ENCODE data around the gene RAB33B.
"Not testable (repeated sequence)": the region's sequence is repeated elsewhere in the genome, so short reads cannot be mapped to it uniquely, and the experiment has no call there.

RAB33B gene

DNA sequence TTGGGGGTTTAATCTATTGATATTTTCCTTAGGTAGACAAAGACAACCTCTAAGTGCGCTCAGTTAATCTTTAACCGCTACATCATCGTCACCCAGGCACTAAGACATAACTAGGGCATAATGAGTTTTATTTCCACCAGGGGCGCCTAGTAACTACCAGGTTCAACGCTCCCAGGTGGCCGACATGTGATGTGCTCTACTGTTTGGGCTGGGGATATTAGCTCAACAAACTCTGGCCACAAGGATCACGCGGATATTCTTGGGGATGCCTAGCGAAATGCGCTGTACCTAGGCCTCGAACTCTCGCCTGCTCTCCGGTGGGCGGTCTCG is 915 bp upstream of the RAB33B start:
- H3K9me3 Mint-ChIP-seq, result no peaks in the 10 kb centered on the region
- peak; percentile 81 for DNase-seq
- CTCF ChIA-PET, result interaction anchor here (0.7 to 1.4 kb wide), 5 partner anchors 34 to 422 kb away, joined by 3 to 6 read pairs (median 4); no protein-coding TSS in a partner anchor
- H3K36me3 Mint-ChIP-seq, result peaks cover 8% of the 10 kb centered on the region
- H3K4me1 Mint-ChIP-seq, result peaks cover 56% of the 10 kb centered on the region
- peak overlapping the region; percentile 86 for H3K4me3 Mint-ChIP-seq
- H3K27me3 Mint-ChIP-seq, result no peaks in the 10 kb centered on the region
- peak overlapping the region; percentile 99 for H3K27ac Mint-ChIP-seq

DNA sequence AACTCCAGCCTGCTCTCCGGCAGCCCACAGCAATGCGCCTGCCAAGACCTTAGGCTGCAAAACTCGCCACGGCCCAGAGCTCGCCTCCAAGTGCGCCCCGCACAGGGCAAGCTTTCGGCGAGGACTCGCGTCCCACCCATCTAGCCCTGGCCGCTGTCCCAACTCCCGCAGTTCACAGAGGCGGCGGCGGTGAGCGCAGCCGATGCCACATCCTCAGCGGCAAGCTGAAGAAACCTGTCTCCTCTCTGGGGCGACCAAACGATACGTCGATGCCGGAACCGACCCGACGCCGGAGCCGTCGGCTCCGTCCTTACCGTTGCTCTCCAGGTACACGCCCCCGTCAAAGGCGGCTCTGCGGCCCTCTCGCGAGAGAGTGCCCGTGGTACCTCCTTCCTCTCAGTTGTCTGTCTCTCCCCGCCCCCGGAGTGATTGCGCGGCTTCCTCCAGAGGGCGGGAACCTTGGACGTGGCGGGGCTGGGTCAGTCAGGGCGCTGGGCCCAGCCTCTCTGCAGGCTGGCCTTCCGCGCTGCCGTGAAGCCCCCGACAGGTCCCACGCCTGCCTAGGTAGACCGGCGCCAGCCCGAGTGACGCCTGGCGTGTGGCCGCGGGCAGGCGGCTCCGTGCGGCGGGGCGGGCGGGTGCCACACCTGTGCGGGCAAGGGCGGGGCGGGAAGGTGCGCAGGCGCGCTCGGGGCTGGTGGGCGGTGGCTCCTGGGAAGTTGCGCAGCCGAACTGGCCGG is 380 bp upstream of the RAB33B start:
- H3K4me1 Mint-ChIP-seq, result peaks cover 61% of the 10 kb centered on the region
- H3K27me3 Mint-ChIP-seq, result no peaks in the 10 kb centered on the region
- peaks cover 12% of the 10 kb centered on the region for H3K36me3 Mint-ChIP-seq
- peak; percentile 98 for DNase-seq
- CTCF ChIA-PET, result interaction anchor here (0.7 to 1.4 kb wide), 5 partner anchors 34 to 423 kb away, joined by 3 to 6 read pairs (median 4); no protein-coding TSS in a partner anchor
- H3K9me3 Mint-ChIP-seq, result no peaks in the 10 kb centered on the region
- peak overlapping the region; percentile 86 for H3K4me3 Mint-ChIP-seq
- H3K27ac Mint-ChIP-seq, result peak overlapping the region; percentile 99

DNA sequence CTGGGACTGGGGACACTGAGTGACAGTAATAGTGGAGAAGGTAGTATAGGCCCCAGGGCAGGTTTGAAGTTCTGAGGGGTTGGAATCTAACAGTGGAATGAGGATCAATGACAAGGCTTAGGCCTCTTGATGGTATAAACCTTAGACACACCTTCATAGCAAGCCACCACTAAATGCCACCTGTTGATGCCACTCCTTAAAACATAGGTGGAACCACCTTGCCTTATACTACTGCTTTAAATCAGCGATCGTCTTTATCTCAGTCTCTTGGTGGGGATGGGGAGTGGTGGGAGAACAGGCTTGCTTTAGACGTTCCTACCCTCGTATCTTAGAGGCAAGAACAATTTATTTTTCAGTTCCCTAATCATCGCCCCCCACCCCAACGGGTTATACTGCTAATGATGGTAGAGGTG is 1.2 kb downstream of the RAB33B start:
- Mint-ChIP-seq H3K27me3 (no peaks in the 10 kb centered on the region), H3K27ac (peak overlapping the region; percentile 99), H3K4me3 (peak overlapping the region; percentile 86), H3K4me1 (peaks cover 64% of the 10 kb centered on the region), H3K9me3 (no peaks in the 10 kb centered on the region), H3K36me3 (peaks cover 13% of the 10 kb centered on the region)
- CTCF ChIA-PET, result no interaction called here
- DNase-seq, result no peak

- Mint-ChIP-seq H3K9me3 (no peaks in the 10 kb centered on the region), H3K27ac (no peak overlapping the region), H3K4me3 (no peak overlapping the region), H3K27me3 (no peaks in the 10 kb centered on the region), H3K36me3 (peaks cover 10% of the 10 kb centered on the region), H3K4me1 (peaks cover 53% of the 10 kb centered on the region)
- CTCF ChIA-PET, result no interaction called here
- DNase-seq, result no peak
Observed at GRCh38 chr4:139457318-139457717, 3.4 kb downstream of the RAB33B start.

- Mint-ChIP-seq H3K27ac (no peak overlapping the region), H3K4me3 (no peak overlapping the region), H3K9me3 (no peaks in the 10 kb centered on the region), H3K36me3 (peaks cover 14% of the 10 kb centered on the region), H3K4me1 (peaks cover 46% of the 10 kb centered on the region), H3K27me3 (no peaks in the 10 kb centered on the region)
- DNase-seq, result no peak
- CTCF ChIA-PET, result no interaction called here
Observed at GRCh38 chr4:139458543-139458942, 4.6 kb downstream of the RAB33B start.

- Mint-ChIP-seq H3K9me3 (no peaks in the 10 kb centered on the region), H3K36me3 (peaks cover 16% of the 10 kb centered on the region), H3K4me1 (peaks cover 46% of the 10 kb centered on the region), H3K27me3 (no peaks in the 10 kb centered on the region), H3K27ac (no peak overlapping the region), H3K4me3 (no peak overlapping the region)
- no peak for DNase-seq
- CTCF ChIA-PET, result no interaction called here
Observed at GRCh38 chr4:139458999-139459398, 5.1 kb downstream of the RAB33B start.

- Mint-ChIP-seq H3K36me3 (peaks cover 22% of the 10 kb centered on the region), H3K27ac (no peak overlapping the region), H3K4me1 (peaks cover 31% of the 10 kb centered on the region), H3K4me3 (no peak overlapping the region), H3K9me3 (no peaks in the 10 kb centered on the region), H3K27me3 (no peaks in the 10 kb centered on the region)
- no peak for DNase-seq
- CTCF ChIA-PET, result no interaction called here
Observed at GRCh38 chr4:139460565-139460964, 6.6 kb downstream of the RAB33B start.

- H3K9me3 Mint-ChIP-seq, result no peaks in the 10 kb centered on the region
- H3K27ac Mint-ChIP-seq, result no peak overlapping the region
- H3K36me3 Mint-ChIP-seq, result peaks cover 20% of the 10 kb centered on the region
- H3K4me1 Mint-ChIP-seq, result peaks cover 26% of the 10 kb centered on the region
- H3K4me3 Mint-ChIP-seq, result no peak overlapping the region
- DNase-seq, result no peak
- CTCF ChIA-PET, result no interaction called here
- no peaks in the 10 kb centered on the region for H3K27me3 Mint-ChIP-seq
Observed at GRCh38 chr4:139461022-139461628, 7.2 kb downstream of the RAB33B start.

DNA sequence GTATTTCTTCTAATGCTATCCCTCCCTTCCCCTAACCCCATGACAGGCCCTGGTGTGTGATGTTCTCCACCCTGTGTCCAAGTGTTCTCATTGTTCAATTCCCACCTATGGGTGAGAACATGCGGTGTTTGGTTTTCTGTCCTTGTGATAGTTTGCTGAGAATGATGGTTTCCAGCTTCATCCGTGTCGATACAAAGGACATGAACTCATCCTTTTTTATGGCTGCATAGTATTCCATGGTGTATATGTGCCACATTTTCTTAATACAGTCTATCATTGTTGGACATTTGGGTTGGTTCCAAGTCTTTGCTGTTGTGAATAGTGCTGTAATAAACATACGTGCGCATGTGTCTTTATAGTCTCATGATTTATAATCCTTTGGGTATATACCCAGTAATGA is 10.6 kb downstream of the RAB33B start:
- H3K27me3 Mint-ChIP-seq, H3K4me1 Mint-ChIP-seq, H3K4me3 Mint-ChIP-seq, H3K27ac Mint-ChIP-seq, DNase-seq, CTCF ChIA-PET: not testable (repeated sequence)
- Mint-ChIP-seq H3K36me3 (peaks cover 27% of the 10 kb centered on the region), H3K9me3 (peaks cover 17% of the 10 kb centered on the region)

- CTCF ChIA-PET, result interaction anchor here (0.6 kb wide), 1 partner anchor 13 kb away, joined by 3 read pairs; no protein-coding TSS in a partner anchor
- no peaks in the 10 kb centered on the region for H3K4me1 Mint-ChIP-seq
- DNase-seq, result no peak
- H3K27ac Mint-ChIP-seq, result no peak overlapping the region
- peaks cover 22% of the 10 kb centered on the region for H3K9me3 Mint-ChIP-seq
- H3K4me3 Mint-ChIP-seq, result no peak overlapping the region
- H3K36me3 Mint-ChIP-seq, result peaks cover 33% of the 10 kb centered on the region
- no peaks in the 10 kb centered on the region for H3K27me3 Mint-ChIP-seq
Observed at GRCh38 chr4:139465922-139466321, 12.0 kb downstream of the RAB33B start.

- H3K27me3 Mint-ChIP-seq, DNase-seq, H3K4me1 Mint-ChIP-seq, H3K27ac Mint-ChIP-seq, H3K4me3 Mint-ChIP-seq, CTCF ChIA-PET: not testable (repeated sequence)
- Mint-ChIP-seq H3K9me3 (peaks cover 33% of the 10 kb centered on the region), H3K36me3 (peaks cover 48% of the 10 kb centered on the region)
Observed at GRCh38 chr4:139468756-139469155, 14.8 kb downstream of the RAB33B start.

DNA sequence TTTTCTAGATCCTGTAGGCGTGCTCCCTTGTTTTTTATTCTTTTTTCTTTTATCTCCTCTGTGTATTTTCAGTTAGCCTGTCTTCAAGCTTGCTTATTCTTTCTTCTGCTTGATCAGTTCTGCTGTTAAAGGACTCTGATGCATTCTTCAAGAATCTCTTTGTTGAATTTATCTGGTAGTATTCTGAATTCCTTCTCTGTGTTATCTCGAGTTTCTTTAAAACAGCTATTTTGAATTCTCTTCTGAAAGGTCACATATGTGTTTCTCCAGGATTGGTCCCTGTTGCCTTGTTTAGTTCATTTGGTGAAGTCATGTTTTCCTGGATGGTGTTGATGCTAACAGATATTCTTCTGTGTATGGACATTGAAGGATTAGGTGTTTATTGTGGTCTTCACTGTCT is 15.3 kb downstream of the RAB33B start:
- H3K4me3 Mint-ChIP-seq, result no peak overlapping the region
- DNase-seq, result no peak
- H3K36me3 Mint-ChIP-seq, result peaks cover 48% of the 10 kb centered on the region
- CTCF ChIA-PET, result no interaction called here
- no peaks in the 10 kb centered on the region for H3K4me1 Mint-ChIP-seq
- H3K9me3 Mint-ChIP-seq, result peaks cover 33% of the 10 kb centered on the region
- no peaks in the 10 kb centered on the region for H3K27me3 Mint-ChIP-seq
- no peak overlapping the region for H3K27ac Mint-ChIP-seq

- Mint-ChIP-seq H3K9me3 (peaks cover 33% of the 10 kb centered on the region), H3K27me3 (no peaks in the 10 kb centered on the region), H3K36me3 (peaks cover 44% of the 10 kb centered on the region), H3K4me3 (no peak overlapping the region), H3K27ac (no peak overlapping the region), H3K4me1 (no peaks in the 10 kb centered on the region)
- no peak for DNase-seq
- CTCF ChIA-PET, result no interaction called here
Observed at GRCh38 chr4:139469869-139470268, 15.9 kb downstream of the RAB33B start.

- H3K27ac Mint-ChIP-seq, result no peak overlapping the region
- peaks cover 33% of the 10 kb centered on the region for H3K9me3 Mint-ChIP-seq
- no peaks in the 10 kb centered on the region for H3K4me1 Mint-ChIP-seq
- no peaks in the 10 kb centered on the region for H3K27me3 Mint-ChIP-seq
- no peak for DNase-seq
- peaks cover 42% of the 10 kb centered on the region for H3K36me3 Mint-ChIP-seq
- no peak overlapping the region for H3K4me3 Mint-ChIP-seq
- CTCF ChIA-PET, result no interaction called here
Observed at GRCh38 chr4:139470295-139470694, 16.4 kb downstream of the RAB33B start.

DNA sequence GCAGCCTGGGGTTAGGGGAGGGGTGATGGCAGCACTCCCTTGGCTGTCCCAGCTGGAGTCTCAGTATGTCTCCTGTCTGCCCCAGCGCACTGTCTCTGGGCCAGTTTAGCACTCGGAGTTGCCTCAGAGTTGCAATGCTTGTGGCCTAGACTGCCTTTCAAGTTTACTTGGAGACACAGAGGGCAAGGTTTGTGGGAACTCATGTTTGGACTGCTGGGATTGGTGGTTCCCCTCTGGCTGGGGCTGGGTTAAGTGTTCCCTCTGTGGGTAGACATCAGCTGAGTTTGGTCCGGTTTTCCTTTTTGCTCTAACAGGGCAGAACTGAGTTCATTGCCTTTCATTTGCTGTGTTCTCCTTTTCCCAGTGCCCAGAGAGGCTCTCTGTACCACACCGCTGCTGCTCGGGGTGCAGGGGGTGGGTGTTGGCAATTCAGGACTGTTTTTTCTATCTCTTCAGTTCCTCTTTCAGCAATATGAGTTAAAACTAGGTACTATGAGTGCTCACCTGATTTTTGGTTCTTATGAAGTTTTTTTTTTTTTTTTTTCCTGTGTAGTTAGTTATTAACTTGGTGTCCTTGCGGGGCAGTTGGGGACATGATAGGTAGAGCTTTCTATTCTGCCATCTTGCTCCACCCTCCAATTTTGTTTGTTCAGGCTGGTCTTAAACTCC is 17.2 kb downstream of the RAB33B start:
- Mint-ChIP-seq H3K4me3 (no peak overlapping the region), H3K4me1 (no peaks in the 10 kb centered on the region), H3K9me3 (peaks cover 33% of the 10 kb centered on the region), H3K27me3 (no peaks in the 10 kb centered on the region), H3K27ac (no peak overlapping the region), H3K36me3 (peaks cover 42% of the 10 kb centered on the region)
- CTCF ChIA-PET, result interaction anchor here (0.7 kb wide), 1 partner anchor 1057 kb away, joined by 3 read pairs; no protein-coding TSS in a partner anchor
- no peak for DNase-seq

All from activated naive CD4-positive, alpha-beta T cell treated with anti-CD3 and anti-CD28 coated beads, Interleukin-2, amount 10 ng/mL, durations not matched to agents 7 days and 5 days (primary cell).